ENCODE measurements around the gene KRTAP4-11. TPM values are rescaled to one million over a fixed set of nuclear protein-coding genes. Genes with fewer than 3 reads are reported as not detected.
"Not testable (repeated sequence)": the region's sequence is repeated elsewhere in the genome, so short reads cannot be mapped to it uniquely, and the experiment has no call there.

KRTAP4-11 gene
- total and polyA plus RNA-seq, 2 of the 4 experiments (the other 2 are of a cell fraction), result not detected

DNA sequence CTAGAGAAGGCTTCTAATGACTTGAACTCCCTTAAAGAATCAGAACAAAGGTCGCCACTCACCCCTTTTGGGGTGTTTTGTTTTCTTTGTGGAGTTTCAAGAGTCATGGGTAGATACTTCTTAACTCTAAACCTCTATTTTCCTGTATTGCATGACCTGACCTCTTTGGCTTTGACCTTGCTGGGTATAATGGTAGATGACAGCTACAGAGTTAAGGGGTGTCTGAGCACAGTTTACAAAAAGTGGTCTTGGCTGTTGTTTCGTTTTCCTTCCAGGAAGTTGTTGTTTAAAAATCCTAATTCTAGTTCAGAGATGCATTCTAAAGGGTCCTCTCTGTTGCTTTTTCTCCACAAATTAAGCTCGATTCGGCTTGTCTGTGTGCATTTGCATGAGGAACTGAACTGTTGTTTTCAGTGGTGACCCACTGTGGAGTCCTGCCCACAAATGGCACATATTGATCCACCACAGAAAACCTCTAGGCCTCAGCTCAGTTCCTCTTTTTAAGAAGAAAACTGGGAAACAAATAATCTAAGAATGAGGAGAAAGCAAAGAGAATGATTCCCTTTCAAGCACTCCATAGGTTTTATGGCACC is 29.3 kb downstream of the KRTAP4-11 start:
- H3K56ac ChIP-seq (ENCODE audit: extremely low read depth, insufficient read depth, low read length); H3K9me3 ChIP-seq (ENCODE audit: control insufficient read depth, insufficient read depth, low read length); H3K4me1 ChIP-seq (ENCODE audit: control insufficient read depth, insufficient read depth, low read length); H4K20me1 ChIP-seq (ENCODE audit: insufficient read depth, low read length); H2AFZ ChIP-seq (replicated peaks; ENCODE audit: low read length, poor library complexity); intact Hi-C loops (cut with micrococcal nuclease); H3K18ac ChIP-seq (ENCODE audit: low read depth, low read length); H3K36me3 ChIP-seq (ENCODE audit: control insufficient read depth, insufficient read depth, low read length); H3K4me2 ChIP-seq (ENCODE audit: low read depth, low read length); H4K91ac ChIP-seq (ENCODE audit: insufficient read depth, low read depth, low read length); DNase-seq; H2AK9ac ChIP-seq (replicated peaks; ENCODE audit: low read depth, low read length, poor library complexity); H3K4ac ChIP-seq (ENCODE audit: low read depth, low read length); H3K9ac ChIP-seq (ENCODE audit: low read depth, low read length); H3K9me1 ChIP-seq (ENCODE audit: insufficient read depth, low read length); dilution Hi-C loops (cut with HindIII; ENCODE audit: low sequenced_read_pairs, unreplicated experiment); H3K79me1 ChIP-seq (ENCODE audit: low read depth in 1 of 2, low read length in 2 of 2); in situ Hi-C loops (cut with MboI; ENCODE audit: low sequenced_read_pairs); H3K23ac ChIP-seq (ENCODE audit: low read depth, low read length); H2BK5ac ChIP-seq (ENCODE audit: low read depth, low read length, poor library complexity, severe bottlenecking); H2BK120ac ChIP-seq (ENCODE audit: low read depth, low read length); POLR2A ChIA-PET (ENCODE audit: unreplicated experiment); H2BK15ac ChIP-seq (ENCODE audit: low read depth, low read length); H2AK5ac ChIP-seq (ENCODE audit: low read depth, low read length); H4K5ac ChIP-seq (ENCODE audit: low read depth, low read length); H3K27me3 ChIP-seq (ENCODE audit: control insufficient read depth, insufficient read depth, low read length); H3K14ac ChIP-seq (replicated peaks; ENCODE audit: low read depth, low read length); H2BK20ac ChIP-seq (ENCODE audit: low read depth, low read length); CTCF ChIA-PET; H3K4me3 ChIP-seq (ENCODE audit: insufficient read depth, low read depth, low read length); BruUV-seq (replicated peaks); ATAC-seq (ENCODE audit: low read depth); H3K27ac ChIP-seq (ENCODE audit: insufficient read depth, low read length); H4K8ac ChIP-seq (ENCODE audit: low read depth in 2 of 2, low read length in 2 of 2): not testable (repeated sequence)
- no CpG with 5 or more reads among the region's 4 CpGs for WGBS, 2 experiments (ENCODE audit: extremely low coverage in 2 of 2, insufficient read length in 1 of 2)

DNA sequence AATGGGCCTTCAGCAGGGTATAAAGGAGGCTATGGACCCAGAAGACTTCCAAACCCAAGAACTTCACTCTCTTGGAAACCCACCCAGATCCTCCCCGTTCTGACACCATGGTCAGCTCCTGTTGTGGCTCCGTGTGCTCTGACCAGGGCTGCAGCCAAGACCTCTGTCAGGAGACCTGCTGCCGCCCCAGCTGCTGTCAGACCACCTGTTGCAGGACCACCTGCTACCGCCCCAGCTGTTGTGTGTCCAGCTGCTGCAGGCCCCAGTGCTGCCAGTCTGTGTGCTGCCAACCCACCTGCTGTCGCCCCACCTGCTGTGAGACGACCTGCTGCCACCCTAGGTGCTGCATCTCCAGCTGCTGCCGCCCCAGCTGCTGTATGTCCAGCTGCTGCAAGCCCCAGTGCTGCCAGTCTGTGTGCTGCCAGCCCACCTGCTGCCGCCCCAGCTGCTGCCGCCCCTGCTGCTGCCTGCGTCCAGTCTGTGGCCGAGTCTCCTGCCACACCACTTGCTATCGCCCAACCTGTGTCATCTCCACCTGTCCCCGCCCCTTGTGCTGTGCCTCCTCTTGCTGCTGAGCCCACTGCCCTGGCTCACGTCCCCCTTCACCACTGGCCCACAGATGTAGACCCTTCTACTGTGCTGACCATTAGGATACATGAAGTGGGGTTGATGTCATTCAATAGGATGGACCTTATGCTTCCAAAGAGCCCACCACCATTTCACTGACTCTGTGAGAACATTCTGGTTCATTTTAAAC is 33.9 kb downstream of the KRTAP4-11 start, which contains the start of gene KRTAP4-7:
Gene KRTAP4-7, plus strand, starts transcription at position 51 of the 757 bp plus-strand sequence. Its CDS starts 57 bp downstream, at position 108.
- H3K36me3 ChIP-seq (ENCODE audit: control insufficient read depth, insufficient read depth, low read length); H3K27ac ChIP-seq (ENCODE audit: insufficient read depth, low read length); H3K9ac ChIP-seq (ENCODE audit: low read depth, low read length); intact Hi-C loops (cut with micrococcal nuclease); POLR2A ChIA-PET (ENCODE audit: unreplicated experiment); BruUV-seq (replicated peaks); H3K4me3 ChIP-seq (ENCODE audit: insufficient read depth, low read depth, low read length); in situ Hi-C loops (cut with MboI; ENCODE audit: low sequenced_read_pairs); DNase-seq; H4K20me1 ChIP-seq (ENCODE audit: insufficient read depth, low read length); H3K9me1 ChIP-seq (ENCODE audit: insufficient read depth, low read length); ATAC-seq (ENCODE audit: low read depth); H2AFZ ChIP-seq (replicated peaks; ENCODE audit: low read length, poor library complexity); dilution Hi-C loops (cut with HindIII; ENCODE audit: low sequenced_read_pairs, unreplicated experiment); H2AK9ac ChIP-seq (replicated peaks; ENCODE audit: low read depth, low read length, poor library complexity); H3K9me3 ChIP-seq (ENCODE audit: control insufficient read depth, insufficient read depth, low read length); H3K79me1 ChIP-seq (ENCODE audit: low read depth in 1 of 2, low read length in 2 of 2); H3K4me1 ChIP-seq (ENCODE audit: control insufficient read depth, insufficient read depth, low read length); H3K27me3 ChIP-seq (ENCODE audit: control insufficient read depth, insufficient read depth, low read length): not testable (repeated sequence)
- Histone ChIP-seq H3K18ac (ENCODE audit: low read depth, low read length) (peak within 1 kb of the TSS; percentile 69; the same call in 1 of the 2 replicates), H2BK15ac (ENCODE audit: low read depth, low read length) (peak within 1 kb of the TSS; percentile 90; the same call in 2 of the 3 replicates), H4K8ac (ENCODE audit: low read depth in 2 of 2, low read length in 2 of 2) (peak within 1 kb of the TSS; percentile 74 to 79), H3K56ac (ENCODE audit: extremely low read depth, insufficient read depth, low read length) (peak within 1 kb of the TSS; percentile 11; the same call in 1 of the 2 replicates), H2BK20ac (ENCODE audit: low read depth, low read length) (peak within 1 kb of the TSS; percentile 85), H2BK5ac (ENCODE audit: low read depth, low read length, poor library complexity, severe bottlenecking) (peak within 1 kb of the TSS; percentile 95), H3K14ac (replicated peaks; ENCODE audit: low read depth, low read length) (peak within 1 kb of the TSS; percentile 72), H2AK5ac (ENCODE audit: low read depth, low read length) (peak within 1 kb of the TSS; percentile 96), H3K23ac (ENCODE audit: low read depth, low read length) (peak within 1 kb of the TSS; percentile 45; the same call in 1 of the 2 replicates), H3K4ac (ENCODE audit: low read depth, low read length) (peak within 1 kb of the TSS; percentile 88), H2BK120ac (ENCODE audit: low read depth, low read length) (peak within 1 kb of the TSS; percentile 93), H4K5ac (ENCODE audit: low read depth, low read length) (peak within 1 kb of the TSS; percentile 42; the same call in 1 of the 2 replicates), H3K4me2 (ENCODE audit: low read depth, low read length) (peak within 1 kb of the TSS; percentile 59; the same call in 1 of the 2 replicates), H4K91ac (ENCODE audit: insufficient read depth, low read depth, low read length) (peak within 1 kb of the TSS; percentile 89)
- CTCF ChIA-PET, result interaction anchor here (0.6 kb wide), 1 partner anchor 10 kb away, joined by 4 read pairs; no protein-coding TSS in a partner anchor
- 60% methylated on average over 1 of the region's 14 CpGs; no CpG with 5 or more reads in 1 of the 2 experiments for WGBS, 2 experiments (ENCODE audit: extremely low coverage in 2 of 2, insufficient read length in 1 of 2)

Data from IMR-90 (cell line).